Measurements from ENCODE around the gene PIGZ. TPM values are rescaled to one million over a fixed set of nuclear protein-coding genes. Genes with fewer than 3 reads are reported as not detected.
A peak's percentile ranks its signal among the peaks of the same experiment; 100 is the strongest.

Gene PIGZ
- total and polyA plus RNA-seq, 12 donors, result 0.39 to 4.0 (median 2.1) TPM

GRCh38 chr3:197007296-197007940, 38.8 kb upstream of the PIGZ start:
- TF ChIP-seq POLR2A (IDR thresholded peaks at IDR 0.05) (no peak), CTCF (IDR thresholded peaks at IDR 0.05) (no peak)
- H3K4me3 ChIP-seq, result no peak overlapping the region
- H3K36me3 ChIP-seq (replicated peaks in 1 of 2), result no peaks in the 10 kb centered on the region
- no peaks in the 10 kb centered on the region for H3K9me3 ChIP-seq (replicated peaks in 1 of 3)
- no peak overlapping the region for H3K27ac ChIP-seq
- intact Hi-C loops (cut with DNase I), result loop anchor here (10.0 kb wide), 1 partner anchor 177 kb away; no protein-coding TSS in a partner anchor
- WGBS, 4 donors, result 69 to 77% (median 72%) methylated on average over 10 to 12 of the region's 12 CpGs
- DNase-seq, result no peak
- peaks cover 0 to 3% of the 10 kb centered on the region in 2 donors for H3K4me1 ChIP-seq (replicated peaks in 1 of 2)
- H3K27me3 ChIP-seq, result no peaks in the 10 kb centered on the region

- Histone ChIP-seq H3K36me3 (replicated peaks in 1 of 2) (no peaks in the 10 kb centered on the region), H3K27ac (no peak overlapping the region), H3K9me3 (replicated peaks in 1 of 3) (no peaks in the 10 kb centered on the region), H3K4me1 (replicated peaks in 1 of 2) (peaks cover 0 to 3% of the 10 kb centered on the region in 2 donors), H3K4me3 (no peak overlapping the region), H3K27me3 (no peaks in the 10 kb centered on the region)
- TF ChIP-seq CTCF (IDR thresholded peaks at IDR 0.05) (no peak), POLR2A (IDR thresholded peaks at IDR 0.05) (no peak)
- DNase-seq, result no peak
- intact Hi-C loops (cut with DNase I), result loop anchor here (10.0 kb wide), 1 partner anchor 178 kb away; no protein-coding TSS in a partner anchor
- WGBS, 4 donors, result 91 to 99% (median 92%) methylated on average over 5 of the region's 5 CpGs
These were observed 38.2 kb upstream of the PIGZ start for GRCh38 chr3:197006860-197007259.

GRCh38 chr3:197006446-197006845, 37.8 kb upstream of the PIGZ start:
- Histone ChIP-seq H3K9me3 (replicated peaks in 1 of 3) (no peaks in the 10 kb centered on the region), H3K27ac (no peak overlapping the region), H3K27me3 (no peaks in the 10 kb centered on the region), H3K36me3 (replicated peaks in 1 of 2) (no peaks in the 10 kb centered on the region), H3K4me1 (replicated peaks in 1 of 2) (peaks cover 0 to 3% of the 10 kb centered on the region in 2 donors), H3K4me3 (no peak overlapping the region)
- whole genome bisulfite sequencing, 4 donors, result 73 to 94% (median 92%) methylated on average over 3 to 11 of the region's 11 CpGs
- intact Hi-C loops (cut with DNase I), result loop anchor here (10.0 kb wide), 1 partner anchor 178 kb away; no protein-coding TSS in a partner anchor
- TF ChIP-seq CTCF (IDR thresholded peaks at IDR 0.05) (no peak), POLR2A (IDR thresholded peaks at IDR 0.05) (no peak)
- no peak for DNase-seq

- DNase-seq, result no peak
- WGBS, 4 donors, result 25 to 100% (median 30%) methylated on average over 1 to 60 of the region's 61 CpGs
- Histone ChIP-seq H3K36me3 (replicated peaks in 1 of 2) (no peaks in the 10 kb centered on the region), H3K27ac (peak overlapping the region in 1 of 5 donors; percentile 80), H3K4me3 (peak overlapping the region in 2 of 4 donors; percentile 19 to 80), H3K27me3 (no peaks in the 10 kb centered on the region), H3K4me1 (replicated peaks in 1 of 2) (peaks cover 0 to 3% of the 10 kb centered on the region in 2 donors), H3K9me3 (replicated peaks in 1 of 3) (no peaks in the 10 kb centered on the region)
- intact Hi-C loops (cut with DNase I), result loop anchor here (10.0 kb wide), 1 partner anchor 181 kb away; no protein-coding TSS in a partner anchor
- TF ChIP-seq CTCF (IDR thresholded peaks at IDR 0.05), result no peak
- no peak for TF ChIP-seq POLR2A (IDR thresholded peaks at IDR 0.05)
These were observed 35.1 kb upstream of the PIGZ start for GRCh38 chr3:197003461-197004385.
